ENCODE results near the gene CDC73. TPM values are rescaled to one million over a fixed set of nuclear protein-coding genes. Genes with fewer than 3 reads are reported as not detected.

The CDC73 gene
- total RNA-seq, 2 donors from 2014 or later: 52.8 to 53.0 TPM

DNA sequence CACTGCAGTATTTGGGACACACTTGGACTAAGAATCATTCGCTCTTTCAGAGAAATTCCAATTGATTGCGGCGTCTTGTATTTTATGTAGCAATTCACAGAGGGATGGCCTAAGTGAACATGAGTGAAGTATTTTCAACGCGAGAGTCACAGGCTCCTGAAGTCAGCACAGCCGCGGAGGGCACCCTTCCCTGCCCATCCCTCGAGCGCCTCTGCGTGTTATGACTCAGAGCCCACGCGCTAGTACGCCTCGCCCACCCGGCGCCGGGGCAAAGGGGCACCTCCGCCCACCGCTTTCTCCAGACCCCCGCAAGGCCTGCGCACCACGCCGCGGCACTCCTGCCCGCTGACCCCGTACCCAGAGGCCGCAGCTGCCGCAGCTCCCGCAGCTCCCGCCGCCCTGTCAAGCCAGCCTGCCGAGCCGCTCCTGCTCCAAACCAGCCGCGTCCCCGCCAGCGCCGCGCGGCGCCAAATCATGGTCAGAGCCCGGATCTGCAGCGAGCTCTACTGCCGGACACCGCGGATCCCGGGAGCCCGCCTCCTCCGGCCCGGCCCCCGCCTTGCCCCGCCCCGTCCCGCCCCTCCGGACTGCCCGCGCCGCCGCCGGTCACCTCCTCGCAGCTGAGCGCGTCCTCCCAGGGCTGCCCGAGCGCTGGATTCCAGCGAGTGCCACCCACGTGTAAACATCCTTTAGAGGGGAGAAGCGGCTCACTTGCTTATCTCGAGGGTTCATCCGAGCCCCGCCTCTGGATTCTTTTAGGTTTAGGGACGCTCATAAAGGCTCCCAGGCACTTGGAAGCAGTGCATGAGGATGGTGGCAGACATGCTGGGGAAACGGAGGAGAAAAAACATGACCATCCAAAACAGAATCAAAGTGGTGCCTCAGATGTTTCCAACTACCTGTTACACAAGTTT is 16.7 kb upstream of the CDC73 start, which contains the start of gene GLRX2:
TSS of gene GLRX2 (minus strand) at position 508 of the 914 bp plus-strand sequence. CDS start at position 476, 32 bp downstream.
- H3K4me3 Mint-ChIP-seq: peak within 1 kb of the TSS; percentile 82
- H3K27me3 ChIP-seq (ENCODE audit: control insufficient read depth, insufficient read depth, low read length, poor library complexity, severe bottlenecking): no peaks in the 10 kb centered on the region
- TF ChIP-seq, protein P1, sequence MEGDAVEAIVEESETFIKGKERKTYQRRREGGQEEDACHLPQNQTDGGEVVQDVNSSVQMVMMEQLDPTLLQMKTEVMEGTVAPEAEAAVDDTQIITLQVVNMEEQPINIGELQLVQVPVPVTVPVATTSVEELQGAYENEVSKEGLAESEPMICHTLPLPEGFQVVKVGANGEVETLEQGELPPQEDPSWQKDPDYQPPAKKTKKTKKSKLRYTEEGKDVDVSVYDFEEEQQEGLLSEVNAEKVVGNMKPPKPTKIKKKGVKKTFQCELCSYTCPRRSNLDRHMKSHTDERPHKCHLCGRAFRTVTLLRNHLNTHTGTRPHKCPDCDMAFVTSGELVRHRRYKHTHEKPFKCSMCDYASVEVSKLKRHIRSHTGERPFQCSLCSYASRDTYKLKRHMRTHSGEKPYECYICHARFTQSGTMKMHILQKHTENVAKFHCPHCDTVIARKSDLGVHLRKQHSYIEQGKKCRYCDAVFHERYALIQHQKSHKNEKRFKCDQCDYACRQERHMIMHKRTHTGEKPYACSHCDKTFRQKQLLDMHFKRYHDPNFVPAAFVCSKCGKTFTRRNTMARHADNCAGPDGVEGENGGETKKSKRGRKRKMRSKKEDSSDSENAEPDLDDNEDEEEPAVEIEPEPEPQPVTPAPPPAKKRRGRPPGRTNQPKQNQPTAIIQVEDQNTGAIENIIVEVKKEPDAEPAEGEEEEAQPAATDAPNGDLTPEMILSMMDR (conservative IDR thresholded peaks at IDR 0.05): peak; percentile 28
- WGBS, 2 experiments (ENCODE audit: insufficient coverage in 1 of 2, insufficient read length in 1 of 2): 0 to 1% methylated on average over 26 to 73 of the region's 73 CpGs
- peaks cover 5% of the 10 kb centered on the region for H3K36me3 Mint-ChIP-seq (ENCODE audit: low read depth)
- H3K4me1 Mint-ChIP-seq: peaks cover 14% of the 10 kb centered on the region
- peak within 1 kb of the TSS; percentile 31 for H3K9ac ChIP-seq (ENCODE audit: extremely low read depth, low read length, poor library complexity, severe bottlenecking)
- H3K9me3 ChIP-seq (ENCODE audit: control insufficient read depth, low read length): no peaks in the 10 kb centered on the region
- peaks cover 13% of the 10 kb centered on the region for H3K27me3 Mint-ChIP-seq (ENCODE audit: insufficient read depth)
- H3K27ac Mint-ChIP-seq: peak within 1 kb of the TSS; percentile 87
- peak within 1 kb of the TSS; percentile 89 for H3K4me3 ChIP-seq (ENCODE audit: low read length)
- H3K36me3 ChIP-seq (ENCODE audit: control insufficient read depth, insufficient read depth, low read length): no peaks in the 10 kb centered on the region
- peak; percentile 96 for DNase-seq
- H3K4me1 ChIP-seq (ENCODE audit: control insufficient read depth, insufficient read depth, low read length): no peaks in the 10 kb centered on the region
- peak within 1 kb of the TSS; percentile 45 for H3K27ac ChIP-seq (ENCODE audit: low read depth, low read length)
- no peaks in the 10 kb centered on the region for H3K9me3 Mint-ChIP-seq

DNA sequence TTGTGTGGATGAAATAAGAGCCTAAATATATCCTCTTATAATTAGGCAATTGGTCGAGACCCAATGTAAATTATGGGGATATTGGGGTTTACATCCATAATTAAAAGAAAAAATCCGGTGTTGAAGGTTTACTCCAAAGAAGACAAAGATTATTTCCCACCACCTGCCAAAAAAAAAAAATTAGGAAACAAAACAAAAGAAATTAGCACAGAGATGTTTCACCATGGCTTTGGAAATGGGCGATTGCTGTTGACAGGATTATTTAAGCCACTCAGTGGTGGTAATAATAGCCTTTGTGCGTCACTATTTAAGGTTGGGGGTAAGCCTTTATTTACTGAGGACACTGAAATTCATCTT is 16.0 kb upstream of the CDC73 start:
- no peak for DNase-seq
- Mint-ChIP-seq H3K9me3 (no peaks in the 10 kb centered on the region), H3K4me1 (peaks cover 14% of the 10 kb centered on the region), H3K27ac (peak overlapping the region; percentile 81), H3K4me3 (peak overlapping the region; percentile 82), H3K27me3 (ENCODE audit: insufficient read depth) (peaks cover 13% of the 10 kb centered on the region), H3K36me3 (ENCODE audit: low read depth) (no peaks in the 10 kb centered on the region)
- TF ChIP-seq, protein P1 (conservative IDR thresholded peaks at IDR 0.05): no peak
- H3K36me3 ChIP-seq (ENCODE audit: control insufficient read depth, insufficient read depth, low read length): no peaks in the 10 kb centered on the region
- peak overlapping the region; percentile 39 for H3K27ac ChIP-seq (ENCODE audit: low read depth, low read length)
- H3K9ac ChIP-seq (ENCODE audit: extremely low read depth, low read length, poor library complexity, severe bottlenecking): no peak overlapping the region
- H3K9me3 ChIP-seq (ENCODE audit: control insufficient read depth, low read length): no peaks in the 10 kb centered on the region
- 65 to 90% methylated on average over 2 to 3 of the region's 4 CpGs for WGBS, 2 experiments (ENCODE audit: insufficient coverage in 1 of 2, insufficient read length in 1 of 2)
- no peaks in the 10 kb centered on the region for H3K4me1 ChIP-seq (ENCODE audit: control insufficient read depth, insufficient read depth, low read length)
- H3K27me3 ChIP-seq (ENCODE audit: control insufficient read depth, insufficient read depth, low read length, poor library complexity, severe bottlenecking): no peaks in the 10 kb centered on the region
- H3K4me3 ChIP-seq (ENCODE audit: low read length): peak overlapping the region; percentile 89

DNA sequence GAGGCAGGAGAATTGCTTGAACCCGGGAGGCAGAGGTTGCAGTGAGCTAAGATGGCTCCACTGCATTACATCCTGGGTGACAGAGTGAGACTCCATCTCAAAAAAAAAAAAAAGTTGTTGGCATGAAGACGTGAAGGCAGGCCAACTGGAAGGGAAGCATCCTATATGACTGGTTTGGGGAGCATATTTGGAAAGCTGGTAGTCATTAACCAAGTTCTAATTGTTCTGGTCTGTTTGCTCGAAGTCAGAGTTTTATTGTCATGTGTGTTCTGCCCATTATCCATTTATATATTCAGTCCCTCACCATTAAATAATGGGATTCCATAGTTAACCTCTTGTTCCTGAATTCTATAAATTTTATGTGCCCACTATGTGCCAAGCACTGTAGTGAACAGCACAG is 13.4 kb upstream of the CDC73 start:
- Histone ChIP-seq H3K9me3 (ENCODE audit: control insufficient read depth, low read length) (no peaks in the 10 kb centered on the region), H3K4me3 (ENCODE audit: low read length) (no peak overlapping the region), H3K27me3 (ENCODE audit: control insufficient read depth, insufficient read depth, low read length, poor library complexity, severe bottlenecking) (no peaks in the 10 kb centered on the region), H3K4me1 (ENCODE audit: control insufficient read depth, insufficient read depth, low read length) (no peaks in the 10 kb centered on the region), H3K9ac (ENCODE audit: extremely low read depth, low read length, poor library complexity, severe bottlenecking) (no peak overlapping the region), H3K27ac (ENCODE audit: low read depth, low read length) (no peak overlapping the region), H3K36me3 (ENCODE audit: control insufficient read depth, insufficient read depth, low read length) (no peaks in the 10 kb centered on the region)
- Mint-ChIP-seq H3K4me1 (peaks cover 30% of the 10 kb centered on the region), H3K36me3 (ENCODE audit: low read depth) (no peaks in the 10 kb centered on the region), H3K9me3 (no peaks in the 10 kb centered on the region), H3K4me3 (no peak overlapping the region), H3K27me3 (ENCODE audit: insufficient read depth) (peaks cover 6% of the 10 kb centered on the region), H3K27ac (no peak overlapping the region)
- DNase-seq: no peak
- WGBS, 2 experiments (ENCODE audit: insufficient coverage in 1 of 2, insufficient read length in 1 of 2): 89 to 93% methylated on average over 2 of the region's 3 CpGs
- TF ChIP-seq, protein P1 (conservative IDR thresholded peaks at IDR 0.05): no peak

Measured in endodermal cell (in vitro differentiated cells).